ENCODE results near the gene ATF6. TPM values are rescaled to one million over a fixed set of nuclear protein-coding genes. Genes with fewer than 3 reads are reported as not detected.

The ATF6 gene
- total RNA-seq, 1 donor from 2014 or later, result 22.9 TPM

- Mint-ChIP-seq H3K9me3 (peaks cover 6% of the 10 kb centered on the region), H3K36me3 (peaks cover 28% of the 10 kb centered on the region), H3K27ac (no peak overlapping the region), H3K4me1 (ENCODE audit: unreplicated experiment) (peaks cover 16% of the 10 kb centered on the region), H3K27me3 (no peaks in the 10 kb centered on the region), H3K4me3 (no peak overlapping the region)
- no peak for TF ChIP-seq CTCF (conservative IDR thresholded peaks at IDR 0.05)
- DNase-seq (ENCODE audit: extremely low spot score, unreplicated experiment), result no peak
These were observed 196.2 kb downstream of the ATF6 start for GRCh38 chr1:161962091-161962887.

- peaks cover 19% of the 10 kb centered on the region for H3K4me1 Mint-ChIP-seq (ENCODE audit: unreplicated experiment)
- no peak overlapping the region for H3K4me3 Mint-ChIP-seq
- H3K36me3 Mint-ChIP-seq, result peaks cover 17% of the 10 kb centered on the region
- H3K27ac Mint-ChIP-seq, result peak overlapping the region; percentile 53
- no peak for TF ChIP-seq CTCF (conservative IDR thresholded peaks at IDR 0.05)
- H3K27me3 Mint-ChIP-seq, result no peaks in the 10 kb centered on the region
- peaks cover 12% of the 10 kb centered on the region for H3K9me3 Mint-ChIP-seq
- no peak for DNase-seq (ENCODE audit: extremely low spot score, unreplicated experiment)
These were observed 199.9 kb downstream of the ATF6 start for GRCh38 chr1:161966067-161966466.

- H3K36me3 Mint-ChIP-seq, result peaks cover 19% of the 10 kb centered on the region
- peaks cover 13% of the 10 kb centered on the region for H3K4me1 Mint-ChIP-seq (ENCODE audit: unreplicated experiment)
- H3K4me3 Mint-ChIP-seq, result no peak overlapping the region
- no peak for DNase-seq (ENCODE audit: extremely low spot score, unreplicated experiment)
- no peak overlapping the region for H3K27ac Mint-ChIP-seq
- no peak for TF ChIP-seq CTCF (conservative IDR thresholded peaks at IDR 0.05)
- H3K9me3 Mint-ChIP-seq, result peaks cover 12% of the 10 kb centered on the region
- H3K27me3 Mint-ChIP-seq, result no peaks in the 10 kb centered on the region
These were observed 203.9 kb downstream of the ATF6 start for GRCh38 chr1:161970036-161970435.

GRCh38 chr1:161970633-161971032 lies 204.5 kb downstream of the ATF6 start:
- no peak for TF ChIP-seq CTCF (conservative IDR thresholded peaks at IDR 0.05)
- H3K36me3 Mint-ChIP-seq, result peaks cover 18% of the 10 kb centered on the region
- H3K4me1 Mint-ChIP-seq (ENCODE audit: unreplicated experiment), result peaks cover 13% of the 10 kb centered on the region
- no peak overlapping the region for H3K27ac Mint-ChIP-seq
- H3K9me3 Mint-ChIP-seq, result peaks cover 11% of the 10 kb centered on the region
- no peak for DNase-seq (ENCODE audit: extremely low spot score, unreplicated experiment)
- no peaks in the 10 kb centered on the region for H3K27me3 Mint-ChIP-seq
- no peak overlapping the region for H3K4me3 Mint-ChIP-seq

GRCh38 chr1:161972828-161973227 lies 206.7 kb downstream of the ATF6 start:
- Mint-ChIP-seq H3K4me3 (no peak overlapping the region), H3K4me1 (ENCODE audit: unreplicated experiment) (peaks cover 5% of the 10 kb centered on the region), H3K9me3 (peaks cover under 1% of the 10 kb centered on the region), H3K27ac (no peak overlapping the region), H3K27me3 (no peaks in the 10 kb centered on the region), H3K36me3 (peaks cover 5% of the 10 kb centered on the region)
- DNase-seq (ENCODE audit: extremely low spot score, unreplicated experiment), result no peak
- no peak for TF ChIP-seq CTCF (conservative IDR thresholded peaks at IDR 0.05)
